Ectodermal cell (in vitro differentiated cells): ENCODE measurements around the gene SERPINB6.

Experiments used
- H3K27ac ChIP-seq: 2 replicates; pipeline ENCODE4 v1.7.0; 2013; ENCODE audit warnings: mild to moderate bottlenecking, low read depth, low read length; ENCODE audit not compliant: insufficient read depth, poor library complexity, severe bottlenecking
- H3K27me3 ChIP-seq: 2 replicates; pipeline ENCODE4 v1.7.0; 2013; ENCODE audit warnings: mild to moderate bottlenecking, low read length; ENCODE audit not compliant: insufficient read depth, control insufficient read depth, poor library complexity, severe bottlenecking
- H3K36me3 ChIP-seq: one replicate; pipeline ENCODE4 v1.7.0; 2013; ENCODE audit warnings: low read length; ENCODE audit not compliant: control insufficient read depth, insufficient read depth
- H3K4me1 ChIP-seq: one replicate; pipeline ENCODE4 v1.7.0; 2013; ENCODE audit warnings: low read length; ENCODE audit not compliant: control insufficient read depth, insufficient read depth
- H3K4me3 ChIP-seq: 2 replicates; pipeline ENCODE4 v1.7.0; 2013; ENCODE audit warnings: low read depth, low read length, control low read depth; ENCODE audit not compliant: insufficient read depth
- H3K9me3 ChIP-seq: 2 replicates; pipeline ENCODE4 v1.7.0; 2013; ENCODE audit warnings: mild to moderate bottlenecking, low read length, moderate library complexity; ENCODE audit not compliant: control insufficient read depth
- WGBS, 2 experiments: methylation state at CpG; one replicate each; pipeline ENCODE4 v1.1.7; 2013; ENCODE audit warnings: missing lambda C conversion rate in 2 of 2; 5-methylcytosine and 5-hydroxymethylcytosine counted together

The SERPINB6 gene

DNA sequence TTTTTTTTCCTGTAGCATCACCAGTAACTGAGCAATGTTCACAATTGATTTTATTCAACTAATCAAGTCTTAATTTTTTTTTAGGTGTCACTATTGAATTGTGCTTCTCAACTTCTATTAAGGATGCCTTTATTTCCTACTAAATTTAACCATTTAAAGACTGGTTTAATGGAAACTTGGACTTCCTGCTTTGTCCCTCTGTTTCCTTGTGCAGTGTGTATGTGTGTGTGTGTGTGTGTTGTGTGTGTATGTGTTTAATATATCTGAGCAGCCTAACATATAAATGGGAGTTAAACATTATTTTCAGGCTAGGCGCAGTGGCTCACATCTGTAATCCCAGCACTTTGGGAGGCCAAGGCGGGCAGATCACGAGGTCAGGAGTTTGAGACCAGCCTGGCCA is 1.8 kb downstream of the SERPINB6 start:
- Histone ChIP-seq H3K4me3 (no peak overlapping the region), H3K4me1 (peaks cover 13% of the 10 kb centered on the region), H3K9me3 (no peaks in the 10 kb centered on the region), H3K27ac (no peak overlapping the region), H3K27me3 (peaks cover 26% of the 10 kb centered on the region), H3K36me3 (no peaks in the 10 kb centered on the region)
- 90 to 93% methylated on average over 3 of the region's 3 CpGs for WGBS, 2 experiments

DNA sequence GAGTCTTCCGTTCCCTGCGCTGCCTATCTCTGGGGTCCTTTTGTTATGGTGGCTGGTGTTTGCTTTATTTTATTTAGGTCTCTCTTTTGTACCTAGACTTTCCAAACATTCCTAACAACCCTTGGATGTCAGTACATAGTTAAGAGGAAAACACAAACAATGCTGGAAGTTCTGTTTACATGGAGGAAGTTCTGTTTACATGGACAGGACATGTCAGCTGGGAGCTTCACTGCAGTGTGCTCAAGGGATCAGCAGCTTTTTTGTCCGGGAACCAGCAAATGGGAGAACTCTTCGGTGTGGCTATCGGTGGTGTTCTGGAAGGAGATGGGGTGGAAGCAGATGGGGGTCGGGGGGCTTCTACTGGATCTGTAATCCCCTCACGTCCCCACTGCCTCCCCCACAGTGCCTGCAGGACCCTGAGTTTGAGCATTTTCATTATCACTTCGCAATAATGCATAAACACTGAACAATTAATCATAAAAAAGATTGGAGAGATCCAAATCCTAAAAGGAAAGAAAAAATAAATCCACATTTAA is 2.7 kb downstream of the SERPINB6 start:
- no peak overlapping the region for H3K27ac ChIP-seq

DNA sequence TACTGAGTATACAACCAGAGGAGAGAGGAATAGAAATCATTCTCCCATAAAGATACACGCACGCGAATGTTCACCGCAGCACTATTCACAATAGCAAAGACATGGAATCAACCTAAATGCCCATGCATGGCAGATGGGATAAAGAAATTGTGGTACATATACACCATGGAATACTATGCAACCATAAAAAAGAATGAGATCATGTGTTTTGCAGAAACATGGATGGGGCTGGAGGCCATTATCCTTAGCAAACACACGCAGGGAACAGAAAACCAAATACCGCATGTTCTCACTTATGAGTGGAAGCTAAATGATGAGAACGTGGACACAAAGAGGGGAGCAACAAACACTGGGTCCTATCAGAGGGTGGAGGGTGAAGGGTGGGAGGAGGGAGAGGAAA is 3.4 kb downstream of the SERPINB6 start:
- Histone ChIP-seq H3K27ac (no peak overlapping the region), H3K36me3 (no peaks in the 10 kb centered on the region), H3K9me3 (no peaks in the 10 kb centered on the region), H3K4me1 (peaks cover 13% of the 10 kb centered on the region), H3K4me3 (no peak overlapping the region), H3K27me3 (peaks cover 26% of the 10 kb centered on the region)
- 93 to 98% methylated on average over 7 of the region's 7 CpGs for WGBS, 2 experiments

More for the DNA sequence above, 2.7 kb downstream of the SERPINB6 start:
- H3K36me3 ChIP-seq: no peaks in the 10 kb centered on the region
- peaks cover 13% of the 10 kb centered on the region for H3K4me1 ChIP-seq
- 58 to 86% methylated on average over 6 to 7 of the region's 8 CpGs for WGBS, 2 experiments
- H3K4me3 ChIP-seq: no peak overlapping the region
- no peaks in the 10 kb centered on the region for H3K9me3 ChIP-seq
- peaks cover 26% of the 10 kb centered on the region for H3K27me3 ChIP-seq

DNA sequence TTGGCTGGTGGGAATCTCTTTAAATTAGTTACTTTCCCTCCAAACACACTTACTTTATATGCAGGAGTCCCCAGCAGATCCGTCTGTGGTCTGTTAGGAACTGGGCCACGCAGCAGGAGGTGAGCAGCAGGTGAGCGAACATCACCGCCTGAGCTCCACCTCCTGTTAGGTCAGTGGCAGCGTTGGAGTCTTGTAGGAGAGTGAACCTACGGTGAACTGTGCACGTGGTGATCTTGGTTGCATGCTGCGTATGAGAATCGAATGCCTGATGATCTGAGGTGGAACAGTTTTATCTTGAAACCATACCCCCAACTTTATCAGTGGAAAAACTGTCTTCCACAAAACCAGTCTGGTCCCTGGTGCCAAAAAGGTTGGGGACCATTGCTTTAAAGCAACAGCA is 5.0 kb downstream of the SERPINB6 start:
- Histone ChIP-seq H3K9me3 (no peaks in the 10 kb centered on the region), H3K27me3 (peaks cover 12% of the 10 kb centered on the region), H3K36me3 (no peaks in the 10 kb centered on the region), H3K27ac (no peak overlapping the region), H3K4me1 (peaks cover 9% of the 10 kb centered on the region), H3K4me3 (no peak overlapping the region)
- 62% methylated on average over 9 of the region's 9 CpGs for WGBS, 2 experiments

DNA sequence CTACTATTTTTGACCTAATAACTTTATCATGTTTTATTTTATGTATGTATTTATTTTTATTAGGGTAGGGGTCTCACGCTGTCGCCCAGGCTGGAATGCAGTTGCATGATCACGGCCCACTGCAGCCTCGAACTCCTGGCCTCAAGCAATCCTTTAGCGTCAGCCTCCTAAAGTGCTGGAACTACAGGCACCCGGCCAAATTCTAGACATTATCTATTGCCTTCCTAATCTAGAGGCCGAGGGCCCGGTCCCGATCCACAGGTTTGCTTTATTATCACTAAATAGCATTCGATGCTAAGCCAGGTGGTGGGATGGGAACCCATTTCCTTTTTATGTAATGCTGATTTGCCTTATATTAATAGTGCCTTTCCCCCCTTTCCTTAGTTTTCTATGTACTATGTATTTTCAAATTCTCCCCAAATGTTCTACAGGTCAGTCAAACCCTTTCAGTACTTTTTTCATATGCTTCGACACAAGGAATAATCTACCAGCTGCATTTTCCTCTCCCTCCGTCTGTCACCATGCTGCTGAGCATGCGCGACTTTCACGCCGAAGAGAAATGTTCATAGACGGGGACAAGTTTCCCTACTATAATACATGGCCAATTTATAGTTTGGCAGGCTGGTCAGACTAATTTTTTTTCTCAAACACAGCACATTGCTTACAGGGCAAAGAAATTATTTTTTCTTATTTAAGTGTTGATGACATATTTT is 6.4 kb downstream of the SERPINB6 start:
- WGBS, 2 experiments: 93 to 95% methylated on average over 17 of the region's 17 CpGs
- no peak overlapping the region for H3K4me3 ChIP-seq
- H3K27ac ChIP-seq: no peak overlapping the region
- H3K9me3 ChIP-seq: no peaks in the 10 kb centered on the region
- H3K4me1 ChIP-seq: peaks cover 9% of the 10 kb centered on the region
- no peaks in the 10 kb centered on the region for H3K36me3 ChIP-seq
- H3K27me3 ChIP-seq: no peaks in the 10 kb centered on the region

DNA sequence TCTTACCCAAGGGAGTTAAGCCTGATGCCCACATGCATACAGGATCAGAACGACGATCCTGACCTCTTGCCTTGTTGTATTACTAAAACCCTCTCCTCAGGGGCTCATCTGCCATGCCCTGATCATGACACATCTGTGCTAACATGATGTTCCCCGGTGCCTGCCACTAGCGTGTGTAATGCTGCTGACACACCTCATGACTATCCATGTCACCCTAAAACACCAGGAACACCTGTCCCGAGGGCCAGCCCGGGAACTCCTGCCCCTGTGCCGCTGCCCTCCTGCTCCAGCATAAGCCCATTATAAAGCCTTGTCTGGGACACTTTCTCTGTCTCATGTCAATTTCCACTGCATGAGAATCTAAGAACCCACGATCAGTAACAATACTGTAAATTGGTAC is 7.6 kb downstream of the SERPINB6 start:
- WGBS, 2 experiments: 93 to 95% methylated on average over 7 of the region's 8 CpGs
- no peaks in the 10 kb centered on the region for H3K27me3 ChIP-seq

DNA sequence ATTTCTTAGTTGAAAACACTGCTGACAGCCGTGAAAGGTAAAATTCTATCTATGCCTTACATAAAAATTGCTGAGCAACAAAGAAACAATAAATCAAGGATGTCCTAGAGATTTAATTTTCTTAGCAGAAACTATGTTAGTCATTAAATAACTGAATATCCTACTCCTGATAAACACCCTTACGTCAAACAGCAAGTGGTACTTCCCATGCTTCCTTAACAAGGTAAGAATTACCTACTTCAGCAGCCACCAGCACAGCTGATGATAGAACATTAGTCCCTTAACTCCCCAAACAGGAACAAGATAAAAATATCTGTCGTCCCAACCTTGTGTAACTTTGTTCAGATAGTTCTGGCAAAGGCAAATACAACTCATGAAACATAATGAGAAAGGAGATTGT is 8.7 kb downstream of the SERPINB6 start:
- H3K36me3 ChIP-seq: no peaks in the 10 kb centered on the region
- H3K4me3 ChIP-seq: no peak overlapping the region
- H3K9me3 ChIP-seq: no peaks in the 10 kb centered on the region
- peaks cover 13% of the 10 kb centered on the region for H3K4me1 ChIP-seq
- WGBS, 2 experiments: 84 to 96% methylated on average over 3 of the region's 3 CpGs
- H3K27ac ChIP-seq: no peak overlapping the region
- no peaks in the 10 kb centered on the region for H3K27me3 ChIP-seq

More for the DNA sequence above, 7.6 kb downstream of the SERPINB6 start:
- Histone ChIP-seq H3K9me3 (no peaks in the 10 kb centered on the region), H3K4me1 (peaks cover 13% of the 10 kb centered on the region), H3K36me3 (no peaks in the 10 kb centered on the region), H3K4me3 (no peak overlapping the region), H3K27ac (no peak overlapping the region)

DNA sequence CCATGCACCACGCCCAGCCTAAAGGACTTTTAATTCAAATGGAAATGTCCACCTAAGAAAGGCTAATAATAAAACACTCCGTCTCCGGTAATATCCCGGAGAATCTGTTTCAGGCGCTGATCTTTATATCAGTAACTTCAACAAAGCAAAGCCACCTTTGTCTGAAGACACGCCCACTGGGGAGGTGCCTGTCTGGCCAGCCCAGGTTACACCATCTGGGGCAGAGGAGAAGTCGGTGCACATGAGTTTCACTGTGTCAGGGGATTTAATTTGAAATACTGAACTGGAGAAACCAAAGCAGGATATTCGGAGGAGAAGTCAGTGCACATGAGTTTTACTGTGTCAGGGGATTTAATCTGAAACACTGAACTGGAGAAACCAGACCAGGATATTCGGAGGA is 9.4 kb downstream of the SERPINB6 start:
- H3K27me3 ChIP-seq: no peaks in the 10 kb centered on the region
- peaks cover 13% of the 10 kb centered on the region for H3K4me1 ChIP-seq
- no peaks in the 10 kb centered on the region for H3K36me3 ChIP-seq
- no peak overlapping the region for H3K27ac ChIP-seq
- no peak overlapping the region for H3K4me3 ChIP-seq
- H3K9me3 ChIP-seq: no peaks in the 10 kb centered on the region
- WGBS, 2 experiments: 89% methylated on average over 9 of the region's 9 CpGs

DNA sequence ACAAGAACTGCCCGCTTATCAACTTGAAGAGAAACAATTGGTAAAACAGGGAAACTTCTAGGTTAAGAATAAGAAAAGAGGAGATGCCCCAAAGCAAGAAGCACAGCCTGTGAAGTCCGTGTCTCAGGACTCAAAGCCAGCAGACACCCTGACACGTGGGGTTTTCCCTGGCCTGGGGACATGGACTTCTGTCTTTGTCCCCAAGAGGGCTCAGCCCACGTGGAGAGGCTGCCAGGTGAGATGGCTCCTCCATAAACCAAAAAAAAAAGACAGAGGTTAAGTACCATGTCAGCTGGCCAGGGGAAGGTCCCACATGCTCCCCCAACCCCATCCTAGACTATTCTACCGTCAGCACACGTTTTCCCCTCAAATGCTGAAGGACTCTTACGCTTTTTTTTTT is 9.9 kb downstream of the SERPINB6 start:
- H3K36me3 ChIP-seq: no peaks in the 10 kb centered on the region
- H3K9me3 ChIP-seq: no peaks in the 10 kb centered on the region
- H3K4me1 ChIP-seq: peaks cover 13% of the 10 kb centered on the region
- H3K4me3 ChIP-seq: no peak overlapping the region
- 82 to 92% methylated on average over 7 of the region's 7 CpGs for WGBS, 2 experiments
- H3K27ac ChIP-seq: no peak overlapping the region
- H3K27me3 ChIP-seq: no peaks in the 10 kb centered on the region

DNA sequence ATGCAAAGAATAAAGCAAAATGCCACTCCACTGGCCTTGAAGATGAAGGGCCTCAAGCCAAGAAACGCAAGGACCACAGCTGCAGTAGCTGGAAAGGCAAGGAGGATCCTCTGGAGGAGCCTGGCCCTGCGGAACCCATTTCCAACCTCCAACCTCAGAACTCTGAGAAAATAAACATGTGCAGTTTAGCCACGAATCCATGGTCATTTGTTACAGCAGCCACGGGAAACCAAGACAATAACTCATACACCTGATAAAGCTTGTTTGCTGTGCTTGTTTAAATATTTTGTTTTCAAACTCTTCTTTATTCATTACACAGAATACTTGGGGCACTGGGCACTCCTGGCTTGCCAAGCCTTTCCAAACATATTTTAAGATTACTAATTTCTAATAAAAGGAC is 10.4 kb downstream of the SERPINB6 start:
- WGBS, 2 experiments: 94 to 96% methylated on average over 4 of the region's 4 CpGs
- H3K27ac ChIP-seq: no peak overlapping the region
- H3K4me1 ChIP-seq: peaks cover 13% of the 10 kb centered on the region

More for the DNA sequence above, 10.4 kb downstream of the SERPINB6 start:
- Histone ChIP-seq H3K9me3 (no peaks in the 10 kb centered on the region), H3K27me3 (no peaks in the 10 kb centered on the region), H3K36me3 (no peaks in the 10 kb centered on the region), H3K4me3 (no peak overlapping the region)
